Endothelial cell of umbilical vein (primary cell): Measurements from ENCODE around the gene CTDSPL. TPM values are rescaled to one million over a fixed set of nuclear protein-coding genes. Genes with fewer than 3 reads are reported as not detected.

Experiments
- BruUV-seq: library from RNA; stranded (reverse); fragments of 400-500 nt; replicated peaks from 2 replicates; lab custom pipeline; 2021; lab: Mats Ljungman, UMichigan
- CTCF ChIA-PET: fragments of 300-600, 350-600 bp; sonication (Branson Sonifier 250); formaldehyde crosslinking; loops from one replicate; lab custom pipeline; 2021; ENCODE audit warnings: antibody characterized with exemption, inconsistent platforms; lab: Charles Lee
- POLR2A ChIA-PET: fragments of 300-600, 350-600 bp; sonication (Branson Sonifier 250); formaldehyde crosslinking; loops from one replicate; lab custom pipeline; 2021; ENCODE audit warnings: antibody characterized with exemption, inconsistent platforms; lab: Charles Lee
- DNase-seq: peaks from one replicate; pipeline ENCODE4 v3.0.0-alpha.2; 2011; ENCODE audit warnings: low read depth, low spot score
- FAIRE-seq: peaks from 2 replicates; lab custom pipeline; 2011; peaks lifted over from hg19 to GRCh38; lab: Jason Lieb, UNC
- H2AFZ ChIP-seq: 2 replicates; pipeline ENCODE4 v1.6.0; 2012; ENCODE audit warnings: low read depth, low read length, control low read depth, inconsistent platforms
- H3K27ac ChIP-seq: 2 replicates; pipeline ENCODE4 v1.5.1; 2011; ENCODE audit warnings: low read depth, mild to moderate bottlenecking, control low read depth, low read length, moderate library complexity; ENCODE audit not compliant: insufficient read depth
- H3K27me3 ChIP-seq, 2 experiments: 2 replicates each; pipeline versions ENCODE4 v1.6.0 to v1.6.1; 2011; ENCODE audit warnings: low read length in 2 of 2, mixed read lengths in 1 of 2; ENCODE audit not compliant: control insufficient read depth in 2 of 2, insufficient read depth in 2 of 2
- H3K36me3 ChIP-seq, 2 experiments: 2 replicates in 1 of 2; 3 replicates in 1 of 2; pipeline ENCODE4 v1.5.1; 2011; ENCODE audit warnings: low read length in 2 of 2, mild to moderate bottlenecking in 1 of 2, moderate library complexity in 1 of 2; ENCODE audit not compliant: control insufficient read depth in 2 of 2, insufficient read depth in 2 of 2; ENCODE audit errors: extremely low read depth in 1 of 2
- H3K4me1 ChIP-seq: 3 replicates; pipeline ENCODE4 v1.5.1; 2011; ENCODE audit warnings: mild to moderate bottlenecking, low read length; ENCODE audit not compliant: control insufficient read depth, insufficient read depth; ENCODE audit errors: extremely low read depth
- H3K4me2 ChIP-seq: 2 replicates; pipeline ENCODE4 v1.6.1; 2011; ENCODE audit warnings: low read length, control low read depth, mixed read lengths; ENCODE audit not compliant: insufficient read depth
- H3K4me3 ChIP-seq, 3 experiments: fragments of 200-600 bp in 1 of 3; sonication (generic), shearing (Covaris generic) in 1 of 3; replicated peaks in 1 of 3; 2 replicates each; pipeline ENCODE4 v1.5.1; 2011 to 2016; ENCODE audit warnings: control low read depth in 3 of 3, low read length in 3 of 3, mild to moderate bottlenecking in 2 of 3, inconsistent platforms in 1 of 3, low read depth in 1 of 3, moderate library complexity in 1 of 3; ENCODE audit not compliant: insufficient read depth in 1 of 3
- H3K79me2 ChIP-seq: 2 replicates; pipeline ENCODE4 v1.6.0; 2012; ENCODE audit warnings: low read length, inconsistent platforms; ENCODE audit not compliant: control insufficient read depth, insufficient read depth
- H3K9ac ChIP-seq: replicated peaks from 2 replicates; pipeline ENCODE3; 2011; ENCODE audit warnings: low read length, control low read depth; ENCODE audit not compliant: insufficient read depth; ENCODE audit errors: extremely low read depth
- H3K9me1 ChIP-seq: replicated peaks from 3 replicates; pipeline ENCODE4 v1.6.0; 2011; ENCODE audit warnings: mild to moderate bottlenecking, low read length; ENCODE audit not compliant: control insufficient read depth, insufficient read depth; ENCODE audit errors: extremely low read depth
- H3K9me3 ChIP-seq: replicated peaks from 2 replicates; pipeline ENCODE4 v1.5.1; 2012; ENCODE audit warnings: low read length, inconsistent platforms; ENCODE audit not compliant: control insufficient read depth, insufficient read depth
- H4K20me1 ChIP-seq: replicated peaks from 2 replicates; pipeline ENCODE3; 2011; ENCODE audit warnings: mild to moderate bottlenecking, low read length; ENCODE audit not compliant: control insufficient read depth, insufficient read depth; ENCODE audit errors: extremely low read depth
- EZH2 ChIP-seq: IDR thresholded peaks from 2 replicates; pipeline ENCODE4 v1.6.1; 2012; ENCODE audit warnings: borderline replicate concordance, low read depth, mild to moderate bottlenecking, moderate library complexity, low read length, inconsistent platforms; ENCODE audit not compliant: severe bottlenecking
- FOS ChIP-seq: IDR thresholded peaks from 2 replicates; pipeline ENCODE4 v1.6.1; 2011; ENCODE audit warnings: mild to moderate bottlenecking, low read length, moderate library complexity, borderline replicate concordance; ENCODE audit not compliant: insufficient read depth
- GATA2 ChIP-seq: IDR thresholded peaks from 2 replicates; pipeline ENCODE4 v1.7.0; 2011; ENCODE audit warnings: low read depth, mild to moderate bottlenecking, moderate library complexity, mixed read lengths, low read length; ENCODE audit not compliant: insufficient read length, insufficient read depth
- JUN ChIP-seq: IDR thresholded peaks from 2 replicates; pipeline ENCODE4 v1.6.1; 2011; ENCODE audit warnings: borderline replicate concordance, low read depth; ENCODE audit not compliant: insufficient read length, insufficient read depth
- MAX ChIP-seq: IDR thresholded peaks from 2 replicates; pipeline ENCODE4 v1.6.1; 2011; ENCODE audit not compliant: insufficient read depth, insufficient read length
- MYC ChIP-seq: IDR thresholded peaks from one replicate; pipeline ENCODE4 v1.6.1; 2011; ENCODE audit warnings: mild to moderate bottlenecking, low read depth, low read length
- POLR2A ChIP-seq: IDR thresholded peaks from 2 replicates; pipeline ENCODE4 v1.6.1; 2012; ENCODE audit warnings: low read depth, mild to moderate bottlenecking, control low read depth, low read length
- POLR2AphosphoS5 ChIP-seq: IDR thresholded peaks from 2 replicates; pipeline ENCODE4 v1.6.1; 2012; ENCODE audit warnings: low read depth, mild to moderate bottlenecking, control low read depth, low read length, moderate library complexity; ENCODE audit not compliant: insufficient read depth
- dilution Hi-C: fragments of 300-500 bp; cut with MboI; formaldehyde crosslinking; loops from one replicate; pipeline ENCODE4 v1.15.0; 2019; ENCODE audit warnings: low sequenced_read_pairs; ENCODE audit not compliant: extremely low pct_ligation_motif_present
- intact Hi-C: fragments of 100-400 bp; cut with micrococcal nuclease; formaldehyde crosslinking; loops from one replicate; pipeline ENCODE4 v1.10.0; 2022
- polyA plus RNA-seq, 4 experiments: library from polyadenylated mRNA; depleted of rRNA in 3 of 4; stranded (reverse) in 3 of 4; unstranded in 1 of 4; fragments of >200 nt; gene quantifications; 2 replicates each; pipeline versions ENCODE4 v1.2.1 to v1.2.3, GENCODE V29; 2011 to 2012; ENCODE audit warnings: missing spikeins in 1 of 4
- total RNA-seq: library from RNA; stranded (reverse); gene quantifications from 2 replicates; pipeline ENCODE4 v1.2.3, GENCODE V29; 2021
- TF ChIP-seq, protein P1 (sequence below), 2 donors: IDR thresholded peaks; 1 replicate in 1 of 2; 2 replicates in 1 of 2; pipeline ENCODE4 v1.5.1; 2011; ENCODE audit warnings: low read length in 2 of 2, mild to moderate bottlenecking in 2 of 2, moderate library complexity in 2 of 2, control low read depth in 1 of 2, inconsistent platforms in 1 of 2, low read depth in 1 of 2; ENCODE audit not compliant: insufficient read depth in 1 of 2; ENCODE audit errors: extremely low read depth in 1 of 2

Gene CTDSPL
- total and polyA plus RNA-seq, 2 donors (not counting 3 experiments of a cell fraction or from before 2014, with no cell fraction given): 30.1 to 43.2 TPM

GRCh38 chr3:37885814-37886213, 24.1 kb downstream of the CTDSPL start:
- DNase-seq: no peak
- no TSS peak for BruUV-seq
- Histone ChIP-seq H3K4me2 (no peak overlapping the region), H3K9ac (no peak overlapping the region), H3K79me2 (no peaks in the 10 kb centered on the region), H3K27ac (no peak overlapping the region), H3K4me3 (no peak overlapping the region), H3K36me3 (no peaks in the 10 kb centered on the region), H4K20me1 (no peaks in the 10 kb centered on the region), H3K9me1 (no peaks in the 10 kb centered on the region), H3K27me3 (no peaks in the 10 kb centered on the region), H3K9me3 (no peaks in the 10 kb centered on the region), H2AFZ (no peak overlapping the region), H3K4me1 (peaks cover 2% of the 10 kb centered on the region)
- dilution Hi-C loops (no loop called here), intact Hi-C loops (no loop called here)
- TF ChIP-seq POLR2AphosphoS5 (no peak), GATA2 (no peak), EZH2 (no peak), POLR2A (no peak), MAX (no peak), FOS (no peak), MYC (no peak), JUN (no peak)
- TF ChIP-seq, protein P1, sequence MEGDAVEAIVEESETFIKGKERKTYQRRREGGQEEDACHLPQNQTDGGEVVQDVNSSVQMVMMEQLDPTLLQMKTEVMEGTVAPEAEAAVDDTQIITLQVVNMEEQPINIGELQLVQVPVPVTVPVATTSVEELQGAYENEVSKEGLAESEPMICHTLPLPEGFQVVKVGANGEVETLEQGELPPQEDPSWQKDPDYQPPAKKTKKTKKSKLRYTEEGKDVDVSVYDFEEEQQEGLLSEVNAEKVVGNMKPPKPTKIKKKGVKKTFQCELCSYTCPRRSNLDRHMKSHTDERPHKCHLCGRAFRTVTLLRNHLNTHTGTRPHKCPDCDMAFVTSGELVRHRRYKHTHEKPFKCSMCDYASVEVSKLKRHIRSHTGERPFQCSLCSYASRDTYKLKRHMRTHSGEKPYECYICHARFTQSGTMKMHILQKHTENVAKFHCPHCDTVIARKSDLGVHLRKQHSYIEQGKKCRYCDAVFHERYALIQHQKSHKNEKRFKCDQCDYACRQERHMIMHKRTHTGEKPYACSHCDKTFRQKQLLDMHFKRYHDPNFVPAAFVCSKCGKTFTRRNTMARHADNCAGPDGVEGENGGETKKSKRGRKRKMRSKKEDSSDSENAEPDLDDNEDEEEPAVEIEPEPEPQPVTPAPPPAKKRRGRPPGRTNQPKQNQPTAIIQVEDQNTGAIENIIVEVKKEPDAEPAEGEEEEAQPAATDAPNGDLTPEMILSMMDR (IDR thresholded peaks at IDR 0.05; ENCODE audit: extremely low read depth in 1 of 2, insufficient read depth in 1 of 2, low read depth in 1 of 2, low read length in 2 of 2): no peak
- ChIA-PET POLR2A (no interaction called here), CTCF (no interaction called here)
- FAIRE-seq: no peak
